NCI-H748 treated with DMSO at 0.1 percent for 48 hours (cell line): ENCODE data around the gene NAGPA.

ENCODE experiments used
- DNase-seq: peaks from one replicate; lab custom pipeline; 2025; lab: John Stamatoyannopoulos, UW

The NAGPA gene

DNA sequence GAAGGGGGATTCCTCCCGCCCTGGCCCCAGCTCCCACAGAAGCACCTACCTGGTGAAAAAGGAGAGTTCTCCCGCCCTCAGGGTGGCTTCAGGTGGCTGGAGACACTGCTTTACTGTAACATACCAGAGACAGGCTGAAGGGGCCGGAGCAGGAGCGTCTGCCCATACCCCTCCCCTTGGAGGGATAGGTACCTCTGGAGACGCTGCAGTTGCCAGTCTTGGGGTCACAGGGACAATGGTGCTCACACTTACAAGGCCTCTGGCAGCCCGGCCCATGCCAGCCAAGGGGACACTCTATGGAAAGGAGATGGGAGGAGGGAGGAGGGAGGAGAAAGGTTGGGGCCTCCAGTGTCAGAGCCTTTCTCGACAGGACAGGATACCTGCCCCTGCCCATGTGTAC is 6.6 kb downstream of the NAGPA start:
- DNase-seq: no peak

DNA sequence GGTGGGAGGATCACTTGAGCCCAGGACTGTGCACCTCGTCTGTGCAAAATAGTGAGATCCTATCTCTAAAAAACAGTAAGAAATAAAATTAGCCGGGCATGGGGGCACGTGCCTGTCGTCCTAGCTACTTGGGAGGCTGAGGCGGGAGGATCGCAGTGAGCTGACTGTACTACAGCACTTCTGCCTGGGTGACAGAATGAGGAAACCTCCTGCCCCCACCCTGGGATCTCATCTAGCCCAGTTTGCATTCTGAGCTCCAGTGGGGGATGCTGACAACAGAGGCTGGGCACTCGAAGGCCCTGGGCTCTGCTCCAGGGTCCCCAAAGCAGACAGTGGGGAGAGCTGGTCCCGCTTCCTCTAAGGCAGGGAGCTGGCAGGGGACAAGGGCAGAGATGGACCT is 7.1 kb downstream of the NAGPA start:
- no peak for DNase-seq

DNA sequence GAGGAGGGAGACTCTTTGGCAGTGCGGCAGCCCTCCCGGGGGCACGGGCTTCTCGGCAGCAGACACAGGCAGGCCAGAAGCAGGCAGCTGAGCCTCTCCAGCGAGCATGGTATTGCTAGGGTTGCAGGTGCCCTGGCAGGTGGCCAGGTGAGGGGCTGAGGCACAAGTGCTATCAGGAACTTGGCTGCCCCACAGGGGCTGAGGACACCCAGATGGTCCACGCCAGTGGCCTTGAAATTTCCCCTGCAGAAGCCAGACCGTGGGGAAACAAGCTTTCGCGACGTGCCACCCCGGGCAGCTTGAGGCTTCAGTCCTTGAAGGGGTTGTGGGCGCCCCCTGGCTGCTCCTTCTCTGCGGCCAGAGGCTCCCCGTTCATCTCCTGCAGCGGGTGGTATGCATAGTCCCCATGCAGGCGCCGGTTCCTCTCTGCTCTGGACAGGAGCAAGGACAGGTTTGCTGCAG is 8.5 kb downstream of the NAGPA start:
- DNase-seq: peak; percentile 0

DNA sequence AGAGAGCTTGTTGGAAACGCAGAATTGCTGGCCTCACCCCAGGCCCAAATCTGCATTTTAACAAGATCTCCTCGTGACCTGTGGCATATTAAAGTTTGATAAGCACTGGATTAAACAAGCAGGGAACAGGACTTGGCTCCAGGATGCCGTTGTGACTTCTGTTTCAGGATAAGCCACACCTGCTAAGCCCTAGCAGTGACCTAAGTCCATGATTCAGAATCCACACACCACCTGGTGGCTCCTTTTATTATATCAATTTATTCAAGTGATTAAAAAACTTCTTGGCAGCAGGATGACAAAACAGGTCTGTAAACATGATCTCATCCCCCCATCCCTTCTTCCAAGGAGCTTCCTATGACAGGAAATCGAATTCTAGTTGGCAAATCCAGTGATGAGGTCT is 9.1 kb downstream of the NAGPA start:
- peak; percentile 4 for DNase-seq

DNA sequence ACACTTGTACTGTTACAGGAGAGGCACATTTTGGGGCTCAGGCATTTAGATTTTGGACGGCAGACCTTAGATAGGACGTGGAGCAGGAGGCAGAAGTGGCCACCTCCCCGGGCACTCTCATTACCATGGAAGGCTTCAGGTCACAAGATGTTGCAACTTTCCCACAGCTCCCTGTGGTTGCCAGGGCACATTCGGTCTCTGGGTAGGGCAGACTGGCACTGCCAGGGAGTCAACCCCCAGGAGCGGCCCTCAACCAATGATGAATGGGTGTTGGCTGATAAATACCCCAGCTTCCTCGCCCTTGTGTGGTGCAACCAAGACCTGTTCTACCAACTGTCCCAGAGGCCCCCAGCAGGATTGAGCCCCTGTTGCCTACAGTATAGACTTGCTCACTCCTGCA is 11.2 kb downstream of the NAGPA start:
- no peak for DNase-seq

DNA sequence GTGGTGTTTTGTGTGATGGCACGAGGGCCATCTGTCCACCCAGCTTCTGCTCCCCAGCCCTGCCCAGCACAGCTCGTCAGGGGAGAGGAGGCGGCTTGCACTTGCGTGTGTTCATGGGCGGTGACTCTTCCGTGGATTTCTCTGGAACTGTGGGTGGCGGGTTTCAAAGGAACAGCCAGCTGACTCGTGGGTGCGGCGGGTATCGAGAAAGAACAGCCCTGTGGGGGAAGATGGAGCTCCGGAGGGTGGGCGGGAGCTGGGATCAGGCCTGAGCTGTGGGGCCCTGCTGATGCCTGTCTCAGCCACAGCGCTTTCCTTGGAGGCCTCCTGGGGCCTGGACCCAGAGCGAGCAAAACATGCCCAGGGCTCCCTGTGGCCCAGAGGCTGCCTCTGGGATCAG is 13.2 kb downstream of the NAGPA start:
- DNase-seq: no peak

DNA sequence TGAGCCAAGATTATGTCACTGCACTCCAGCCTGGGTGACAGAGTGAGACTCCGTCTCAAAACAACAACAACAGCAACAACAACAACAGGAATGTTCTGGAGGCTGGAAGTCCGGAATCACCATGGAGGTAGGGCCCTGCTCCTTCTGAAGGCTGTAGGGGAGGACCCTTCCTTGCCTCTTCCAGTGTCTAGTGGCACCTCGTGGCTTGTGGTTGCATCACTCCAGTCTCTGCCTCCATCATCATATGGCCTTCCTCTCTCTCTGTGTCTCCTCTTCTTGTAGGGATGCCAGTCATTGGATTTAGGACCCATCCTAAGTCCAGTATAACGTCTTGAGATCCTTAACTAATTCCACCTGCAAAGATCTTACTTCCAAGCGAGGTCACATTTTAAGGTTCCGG is 14.0 kb downstream of the NAGPA start:
- no peak for DNase-seq

DNA sequence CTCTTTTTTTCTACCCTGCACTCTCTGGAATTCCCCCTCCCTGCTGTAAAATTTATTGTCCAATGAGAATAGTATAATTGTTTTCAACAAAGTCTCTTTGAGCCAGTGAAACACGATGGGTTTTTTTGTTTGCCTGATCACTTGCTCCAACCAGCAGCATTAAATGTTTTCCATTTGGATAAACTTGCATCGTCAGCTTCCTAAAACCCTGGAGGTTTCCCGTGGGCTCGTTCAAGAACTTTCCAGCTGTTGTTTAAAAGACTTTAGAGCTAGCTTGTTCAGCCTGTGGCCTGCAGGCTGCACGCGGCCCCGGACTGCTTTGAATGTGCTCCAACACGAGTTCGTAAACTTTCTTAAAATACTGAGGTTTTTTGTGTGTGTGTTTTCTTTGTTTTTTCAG is 14.9 kb downstream of the NAGPA start:
- no peak for DNase-seq

DNA sequence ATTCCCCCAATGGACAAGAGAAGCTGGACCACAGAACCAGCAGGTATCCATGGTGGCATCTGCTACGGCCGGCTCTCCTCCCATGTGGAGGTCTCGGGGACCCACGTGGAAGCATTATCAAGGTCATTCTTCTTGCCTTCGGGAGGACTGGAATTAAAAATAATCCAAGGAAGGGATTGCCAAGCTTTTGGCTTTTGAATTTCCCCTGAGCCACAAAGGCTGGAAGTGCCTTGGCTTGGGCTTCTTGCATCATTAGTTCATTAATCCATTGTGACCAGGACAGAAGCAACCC is 16.1 kb downstream of the NAGPA start:
- DNase-seq: no peak

DNA sequence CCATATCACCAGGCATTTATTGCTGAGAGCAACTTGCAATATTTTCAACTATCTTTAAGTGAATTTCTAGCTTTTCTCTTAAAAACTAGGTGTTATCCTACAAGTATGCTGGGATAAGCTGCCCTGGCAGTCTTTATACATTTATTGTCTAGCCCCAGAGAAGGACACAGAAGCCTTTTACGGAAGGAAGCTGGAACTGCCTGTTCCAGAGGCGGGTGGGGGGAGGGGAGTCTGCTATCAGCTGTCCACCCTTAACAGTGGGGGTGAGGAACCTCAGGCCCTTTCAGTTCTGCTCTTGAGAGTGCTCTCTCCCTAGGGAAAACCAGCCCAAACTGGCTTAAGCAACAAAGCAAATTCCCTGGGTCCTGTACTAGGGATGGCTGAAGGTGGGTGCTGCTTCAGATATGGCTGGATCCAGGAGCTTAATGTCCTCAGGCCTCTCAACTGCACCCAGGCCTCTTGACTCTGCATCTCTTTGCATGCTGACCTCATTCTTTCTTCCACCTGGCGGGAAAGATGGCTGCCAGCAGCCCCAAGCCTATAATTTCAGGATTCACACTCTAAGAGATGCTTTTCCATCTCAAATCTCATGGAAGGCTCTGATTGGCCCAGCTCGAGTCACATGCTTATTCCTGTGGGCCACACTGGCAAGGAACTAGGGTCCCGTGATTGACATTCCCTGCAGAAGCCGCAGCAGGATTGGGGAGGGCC is 16.6 kb downstream of the NAGPA start:
- no peak for DNase-seq

DNA sequence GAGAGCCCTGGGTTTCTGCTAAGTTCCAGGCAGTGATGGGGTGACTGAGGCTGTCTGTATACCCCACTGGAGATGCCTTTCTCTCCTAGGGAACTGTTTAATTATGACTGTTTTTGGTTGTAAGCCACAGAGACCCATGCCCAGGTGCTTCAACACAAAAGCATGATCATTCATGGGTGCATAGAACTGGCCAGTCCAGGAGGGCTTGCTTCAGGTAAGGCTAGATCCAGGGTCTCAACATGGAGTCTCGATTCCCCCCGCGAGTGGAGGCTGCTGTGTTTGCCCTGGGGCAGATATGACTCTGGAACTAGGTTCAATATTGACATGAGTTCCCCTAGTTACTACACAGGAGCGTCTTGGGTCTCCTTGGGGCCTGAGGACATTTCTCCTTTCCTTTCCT is 17.8 kb downstream of the NAGPA start:
- no peak for DNase-seq

DNA sequence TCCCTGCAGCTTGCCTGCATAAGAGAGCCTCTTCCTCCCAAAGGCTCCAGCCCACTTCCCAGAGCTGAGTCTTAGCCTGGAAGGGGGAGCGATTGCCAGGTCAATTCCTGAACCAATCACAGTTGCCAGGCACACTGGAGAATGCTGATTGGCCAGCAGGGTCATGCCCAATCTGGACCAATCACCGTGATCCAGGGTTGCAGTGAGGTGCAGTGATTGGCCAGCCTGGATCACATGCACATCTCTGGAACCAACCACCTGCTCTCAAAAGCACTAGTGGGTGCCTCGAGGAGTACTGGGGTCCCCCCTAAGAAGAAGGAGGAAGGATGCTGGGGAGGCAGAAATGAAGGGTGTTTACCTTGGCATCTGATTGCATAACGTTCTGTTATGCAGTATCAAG is 18.4 kb downstream of the NAGPA start:
- no peak for DNase-seq

DNA sequence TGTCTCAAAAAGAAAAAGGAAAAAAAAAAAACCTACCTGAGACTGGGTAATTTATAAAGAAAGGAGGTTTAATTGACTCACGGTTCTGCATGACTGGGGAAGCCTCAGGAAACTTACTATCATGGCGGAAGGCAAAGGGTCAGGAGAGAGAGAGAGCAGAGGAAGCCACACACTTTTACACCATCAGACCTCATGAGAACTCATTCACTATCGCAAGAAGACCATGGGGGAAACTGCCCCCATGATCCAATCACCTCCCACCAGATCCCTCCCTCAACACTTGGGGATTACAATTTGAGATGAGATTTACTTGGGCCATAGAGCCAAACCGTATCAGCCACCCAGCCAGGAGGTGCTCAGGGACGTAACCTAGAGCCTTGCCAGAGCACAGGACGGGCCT is 20.8 kb downstream of the NAGPA start:
- DNase-seq: no peak

DNA sequence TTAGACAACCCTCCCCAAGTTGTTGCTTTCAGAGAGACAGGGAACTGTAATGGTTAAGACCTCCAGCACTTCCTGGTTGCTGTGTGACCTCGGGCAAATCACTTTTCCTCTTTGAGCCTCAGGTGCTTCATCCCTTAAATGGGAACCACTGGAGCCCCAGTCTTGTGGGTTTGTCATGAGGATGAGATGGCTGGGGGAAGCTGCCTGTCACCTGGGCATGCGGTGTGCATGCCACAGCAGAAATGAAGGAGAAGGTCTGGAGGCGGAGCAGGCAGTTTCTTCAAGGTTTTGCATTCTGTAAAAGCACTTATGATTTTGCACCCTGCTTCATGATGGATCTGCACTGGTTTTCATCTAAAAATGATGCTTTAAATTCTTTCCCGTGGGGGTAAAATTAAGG is 22.1 kb downstream of the NAGPA start:
- no peak for DNase-seq

DNA sequence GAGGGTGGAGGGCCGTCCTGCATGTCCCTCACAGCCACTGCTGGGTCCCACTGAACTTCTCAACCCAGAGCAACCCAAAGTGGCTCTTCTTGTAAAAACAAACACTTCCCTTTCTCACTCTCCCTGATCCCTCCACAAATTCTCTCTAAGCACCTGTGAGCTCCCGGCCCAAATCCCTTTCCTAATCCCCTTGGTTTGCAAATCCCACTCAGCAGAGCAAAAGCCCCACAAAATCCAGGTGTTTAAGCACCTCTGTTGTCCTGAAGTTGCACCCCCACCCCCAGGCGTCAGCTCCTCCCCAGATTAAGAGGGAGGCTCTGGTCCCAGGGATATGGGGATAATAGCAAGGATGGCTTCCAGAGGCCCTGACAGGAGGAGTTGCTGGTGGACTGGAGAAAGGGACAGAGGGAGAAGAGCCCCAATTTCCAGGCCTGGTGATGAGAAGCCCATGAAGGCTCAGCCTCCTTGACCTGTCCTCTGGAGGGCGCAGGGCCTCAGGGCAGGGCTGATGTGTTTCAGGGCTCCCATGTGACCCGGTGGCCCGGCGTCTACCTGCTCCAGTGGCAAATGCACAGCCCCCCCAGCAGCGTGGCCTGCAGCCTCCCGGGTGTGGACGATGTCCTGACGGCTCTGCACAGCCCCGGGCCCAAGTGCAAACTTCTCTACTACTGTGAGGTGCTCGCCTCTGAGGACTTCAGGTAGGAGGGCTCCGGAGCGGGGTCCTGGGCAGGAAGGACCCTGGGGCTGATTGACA is 23.0 kb downstream of the NAGPA start:
- DNase-seq: no peak

DNA sequence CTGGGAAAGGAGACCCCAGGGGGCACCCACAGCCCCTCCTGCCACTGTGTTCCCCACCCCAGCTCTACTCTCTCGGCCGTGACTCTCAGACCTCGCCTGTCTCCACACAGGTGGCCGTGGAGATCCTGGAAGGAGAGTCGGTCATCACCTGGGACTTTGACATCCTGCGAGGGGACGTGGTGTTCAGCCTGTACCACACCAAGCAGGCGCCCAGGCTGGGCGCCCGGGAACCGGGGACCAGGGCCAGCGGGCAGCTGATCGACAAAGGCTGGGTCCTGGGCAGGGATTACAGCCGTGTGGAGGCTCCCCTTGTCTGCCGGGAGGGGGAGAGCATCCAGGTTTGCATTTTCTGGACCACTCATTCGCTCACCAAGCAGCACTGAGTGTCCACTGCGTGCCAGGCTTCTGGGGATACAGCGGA is 25.4 kb downstream of the NAGPA start:
- DNase-seq: no peak

DNA sequence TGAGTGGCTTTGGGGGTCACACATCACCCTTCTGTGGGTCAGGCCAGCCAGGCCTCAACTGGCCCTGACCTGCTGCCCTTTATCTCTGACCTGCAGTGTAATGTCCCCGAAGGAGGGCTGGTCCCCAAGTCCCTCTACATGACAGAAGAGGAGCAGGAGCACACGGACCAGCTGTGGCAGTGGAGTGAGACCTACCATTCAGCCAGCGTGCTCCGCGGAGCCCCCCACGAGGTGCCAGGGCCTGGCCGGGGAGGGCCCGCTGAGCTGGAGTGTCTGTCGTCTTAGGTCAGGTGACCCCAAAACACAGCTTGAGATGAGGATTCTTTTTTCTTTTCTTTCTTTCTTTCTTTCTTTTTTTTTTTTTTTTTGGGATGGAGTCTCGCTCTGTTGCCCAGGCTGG is 26.5 kb downstream of the NAGPA start:
- no peak for DNase-seq

DNA sequence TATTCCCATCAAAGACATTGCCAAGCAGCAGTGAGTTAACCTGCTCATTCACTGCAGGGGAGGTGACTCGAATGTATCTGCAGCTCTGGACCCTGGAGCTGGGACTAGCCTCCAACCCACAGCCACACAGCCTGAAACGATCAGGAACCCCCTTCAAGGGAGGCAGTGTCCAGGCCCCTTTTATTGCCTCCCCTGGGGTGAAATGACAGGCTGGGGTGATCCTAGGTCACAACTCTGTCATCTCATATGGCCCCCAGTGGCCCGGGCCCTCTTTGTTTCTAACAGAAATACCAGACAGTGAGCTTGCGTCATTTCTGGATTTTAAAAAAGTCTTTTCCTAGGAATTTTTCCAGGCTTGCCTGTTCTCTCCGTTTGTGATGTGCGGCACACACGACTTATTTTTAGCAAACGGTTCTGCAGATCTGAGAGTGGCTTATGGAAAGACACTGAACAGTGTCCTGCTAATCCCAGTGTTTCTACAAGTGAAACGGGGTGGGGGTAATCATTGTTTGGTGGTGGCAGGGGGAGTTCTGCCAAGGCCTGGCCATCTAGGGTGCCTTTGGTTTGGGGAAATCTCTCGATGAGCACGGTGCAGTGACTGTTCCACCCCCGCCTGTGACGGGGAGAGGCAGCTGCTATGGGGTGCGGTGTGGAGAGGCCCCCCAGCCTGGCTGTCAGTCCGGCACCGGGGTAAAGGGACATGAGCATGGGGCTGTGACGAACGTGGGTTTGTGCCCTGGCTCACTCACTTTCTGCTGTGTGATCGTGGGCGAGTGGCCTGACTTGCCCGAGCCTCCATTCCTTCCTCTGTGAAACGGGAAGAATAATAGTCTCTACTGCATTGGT is 27.2 kb downstream of the NAGPA start:
- no peak for DNase-seq

DNA sequence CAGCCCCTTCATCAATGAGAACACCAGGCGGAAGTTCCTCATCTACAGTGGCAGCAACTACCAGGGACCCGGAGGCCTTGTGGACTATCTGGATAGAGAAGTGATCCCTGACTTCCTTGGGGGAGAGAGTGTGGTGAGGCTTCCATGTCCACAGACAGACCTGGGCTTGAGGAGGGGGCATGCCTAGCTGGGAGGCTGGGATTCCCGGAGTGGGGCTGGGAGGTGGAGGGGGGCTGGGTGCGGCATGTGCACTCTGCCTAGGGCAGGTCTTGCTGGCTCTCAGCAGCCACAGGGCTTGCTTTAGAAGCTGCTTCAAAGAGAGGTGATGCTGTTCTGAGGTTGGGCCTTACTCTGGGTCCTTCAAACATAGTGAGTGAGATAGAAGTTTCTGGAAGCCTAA is 27.8 kb downstream of the NAGPA start:
- no peak for DNase-seq

DNA sequence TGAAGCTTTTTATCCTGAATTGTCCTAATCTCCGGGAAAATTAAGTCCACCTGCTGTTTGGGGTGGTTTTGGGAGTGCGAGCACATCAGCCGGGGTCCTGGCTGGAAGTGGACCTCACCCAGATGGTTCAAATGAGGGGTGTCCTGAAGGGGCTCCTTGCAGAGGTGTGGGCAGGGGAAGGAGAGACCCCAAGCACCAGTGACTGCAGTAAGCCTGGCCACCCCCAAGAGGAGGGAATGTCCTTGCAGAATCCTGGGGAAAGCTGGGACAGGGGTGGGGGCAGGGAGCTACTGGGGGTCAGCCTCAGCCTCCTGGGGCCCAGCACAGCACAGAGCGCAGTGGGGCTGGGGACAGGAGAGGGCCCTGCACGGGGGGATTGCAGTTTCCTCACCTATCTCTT is 29.4 kb downstream of the NAGPA start:
- DNase-seq: no peak

DNA sequence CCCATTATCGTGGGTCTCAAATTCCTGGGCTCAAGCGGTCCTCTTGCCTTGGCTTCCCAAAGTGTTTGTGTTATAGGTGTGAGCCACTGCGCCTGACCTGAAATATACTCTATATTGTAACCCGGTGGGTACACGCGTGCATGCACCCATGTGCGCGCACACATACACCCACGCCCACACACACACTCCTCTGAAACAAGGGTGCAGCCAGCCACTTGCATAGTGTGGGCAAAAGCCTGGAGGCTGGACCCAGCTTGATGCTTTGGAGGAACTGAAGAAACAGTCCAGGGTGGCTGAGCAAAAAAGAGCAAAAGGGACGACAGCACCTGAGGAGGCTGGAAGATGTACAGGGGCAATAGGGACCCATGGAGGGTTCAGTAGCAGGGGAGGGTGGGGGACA is 29.9 kb downstream of the NAGPA start:
- no peak for DNase-seq

DNA sequence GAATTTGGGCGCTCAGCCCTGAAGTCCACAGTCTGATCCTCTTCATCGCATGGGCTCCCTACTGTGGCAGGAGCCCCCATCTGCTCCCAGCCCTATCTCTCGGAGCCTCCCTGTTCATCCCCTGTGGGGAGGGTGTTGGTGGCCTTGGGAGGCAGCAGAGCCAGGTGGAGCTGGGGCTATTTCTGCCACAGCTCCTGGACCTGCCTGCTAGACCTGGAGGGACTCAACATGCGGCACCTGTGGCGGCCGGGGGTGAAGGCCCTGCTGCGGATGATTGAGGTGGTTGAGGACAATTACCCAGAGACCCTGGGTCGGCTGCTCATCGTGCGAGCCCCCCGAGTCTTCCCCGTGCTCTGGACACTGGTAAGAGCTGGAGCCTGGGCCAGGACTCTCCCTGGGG is 30.5 kb downstream of the NAGPA start:
- DNase-seq: no peak

DNA sequence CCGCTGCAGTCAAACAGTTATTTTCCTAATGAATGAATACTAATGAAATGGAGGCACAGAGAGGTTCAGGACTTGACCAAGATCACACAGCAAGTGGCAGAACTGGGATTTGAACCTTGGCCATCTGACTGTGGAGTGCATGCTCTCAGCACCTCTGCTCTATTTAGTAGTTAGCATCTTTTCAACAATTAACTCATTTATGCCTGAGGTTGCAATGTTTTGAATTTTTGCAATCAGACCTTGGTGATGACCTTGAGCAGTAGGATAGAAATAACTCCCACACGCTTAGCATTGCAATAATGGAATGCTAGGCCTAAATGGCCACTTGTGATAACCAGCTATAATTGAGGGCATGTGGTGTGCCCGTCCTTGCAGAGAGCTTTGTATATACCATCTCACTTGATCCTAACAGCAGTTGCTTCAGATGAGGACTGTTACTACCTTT is 31.0 kb downstream of the NAGPA start:
- no peak for DNase-seq
